Loucy (cell line): ENCODE data around the gene VPS9D1.
A peak's percentile ranks its signal among the peaks of the same experiment; 100 is the strongest.

ENCODE experiments used
- H2AFZ ChIP-seq: fragments of 200-600 bp; sonication (generic); 2 replicates; pipeline ENCODE4 v1.6.0; 2016; ENCODE audit warnings: antibody characterized with exemption, mild to moderate bottlenecking, low read length, moderate library complexity
- H3F3A ChIP-seq: fragments of 200-600 bp; 2 replicates; pipeline ENCODE4 v1.6.0; 2016; ENCODE audit warnings: antibody characterized with exemption, low read depth, mild to moderate bottlenecking
- H3K27me3 ChIP-seq: fragments of 200-600 bp; sonication (generic); 2 replicates; pipeline ENCODE4 v1.6.1; 2014; ENCODE audit warnings: low read length, mild to moderate bottlenecking; ENCODE audit not compliant: insufficient read depth, poor library complexity, severe bottlenecking
- H3K36me3 ChIP-seq: fragments of 200-600 bp; sonication (generic); 2 replicates; pipeline ENCODE4 v1.6.1; 2016; ENCODE audit warnings: low read length; ENCODE audit not compliant: insufficient read depth
- H3K4me1 ChIP-seq: fragments of 200-600 bp; sonication (generic); 2 replicates; pipeline ENCODE4 v1.5.1; 2014; ENCODE audit warnings: low read length, mild to moderate bottlenecking; ENCODE audit not compliant: insufficient read depth, poor library complexity, severe bottlenecking
- H3K4me2 ChIP-seq: fragments of 200-600 bp; sonication (generic); 2 replicates; pipeline ENCODE4 v1.6.0; 2014; ENCODE audit warnings: antibody characterized with exemption, low read length, low read depth, mild to moderate bottlenecking; ENCODE audit not compliant: poor library complexity, severe bottlenecking
- H3K4me3 ChIP-seq: fragments of 200-600 bp; sonication (generic); 2 replicates; pipeline ENCODE4 v1.5.1; 2014; ENCODE audit warnings: low read length, mild to moderate bottlenecking, mixed read lengths; ENCODE audit not compliant: poor library complexity, severe bottlenecking
- H3K79me2 ChIP-seq: fragments of 200-600 bp; sonication (generic); 2 replicates; pipeline ENCODE4 v1.6.1; 2014; ENCODE audit warnings: low read length; ENCODE audit not compliant: insufficient read depth
- H3K9ac ChIP-seq: fragments of 200-600 bp; sonication (generic); 2 replicates; pipeline ENCODE4 v1.6.0; 2014; ENCODE audit warnings: mild to moderate bottlenecking, low read depth, low read length, moderate library complexity; ENCODE audit not compliant: poor library complexity, severe bottlenecking
- H3K9me2 ChIP-seq: fragments of 200-600 bp; sonication (generic); replicated peaks from 2 replicates; pipeline ENCODE4 v1.6.1; 2016; ENCODE audit warnings: low read depth, low read length, mixed read lengths
- H3K9me3 ChIP-seq: fragments of 200-600 bp; sonication (generic); 2 replicates; pipeline ENCODE4 v1.6.1; 2014; ENCODE audit warnings: mild to moderate bottlenecking, antibody characterized with exemption, low read length, low read depth; ENCODE audit not compliant: insufficient read depth
- H4K20me1 ChIP-seq: fragments of 200-600 bp; sonication (generic); 2 replicates; pipeline ENCODE4 v1.6.0; 2014; ENCODE audit warnings: antibody characterized with exemption, low read length, mild to moderate bottlenecking; ENCODE audit not compliant: insufficient read depth, poor library complexity, severe bottlenecking
- EZH2phosphoT487 ChIP-seq: fragments of 200-600 bp; IDR thresholded peaks from 2 replicates; pipeline ENCODE4 v1.6.1; 2018; ENCODE audit warnings: antibody characterized with exemption, mild to moderate bottlenecking, moderate library complexity, borderline replicate concordance
- TF ChIP-seq, protein P1 (sequence below): fragments of 200-600 bp; sonication (generic); conservative IDR thresholded peaks from 2 replicates; pipeline ENCODE4 v1.5.1; 2014; ENCODE audit warnings: mild to moderate bottlenecking, antibody characterized with exemption, low read length

Gene VPS9D1

DNA sequence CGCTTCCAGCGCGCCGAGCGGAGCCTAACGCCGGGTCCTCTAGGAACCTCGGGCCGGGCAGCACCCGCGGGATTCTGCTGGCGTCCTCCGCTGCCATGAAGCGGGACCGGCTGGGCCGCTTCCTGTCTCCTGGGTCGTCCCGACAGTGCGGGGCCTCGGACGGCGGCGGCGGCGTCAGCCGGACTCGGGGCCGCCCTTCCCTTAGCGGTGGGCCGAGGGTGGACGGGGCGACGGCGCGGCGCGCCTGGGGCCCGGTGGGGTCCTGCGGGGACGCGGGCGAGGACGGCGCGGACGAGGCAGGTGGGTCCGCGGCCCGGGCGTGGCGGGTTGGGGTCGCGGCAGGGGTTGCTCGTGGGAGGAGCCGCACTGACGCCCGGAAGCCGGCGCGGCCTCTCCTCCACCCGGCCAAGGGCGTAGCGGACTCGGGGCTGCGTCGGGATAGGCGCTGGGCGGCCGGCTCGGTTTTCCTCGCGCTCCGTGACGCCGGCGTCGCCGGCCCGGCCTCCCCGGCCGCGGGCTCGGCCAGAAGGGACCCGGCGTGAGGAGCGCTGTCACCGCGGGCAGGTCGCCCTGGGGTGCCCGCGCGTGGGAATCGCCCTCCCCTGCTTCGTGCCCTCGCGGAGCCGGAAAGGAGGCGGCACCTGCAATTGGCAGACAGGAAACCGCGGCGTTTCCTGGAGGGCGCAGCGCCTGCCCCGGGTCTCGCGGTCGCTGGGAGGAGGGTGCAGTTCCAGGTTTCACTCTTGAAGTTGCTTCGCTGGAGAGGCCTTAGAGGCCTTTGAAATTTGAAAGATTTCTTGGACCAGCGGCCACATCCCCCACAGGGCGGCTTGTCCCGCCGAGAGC is 1.1 kb upstream of the VPS9D1 start:
- Histone ChIP-seq H3K9me3 (no peaks in the 10 kb centered on the region), H3K4me2 (peak overlapping the region; percentile 70), H3K36me3 (no peaks in the 10 kb centered on the region; the same call in 1 of the 2 replicates), H2AFZ (no peak overlapping the region), H4K20me1 (peaks cover 24% of the 10 kb centered on the region), H3F3A (no peaks in the 10 kb centered on the region), H3K27me3 (no peaks in the 10 kb centered on the region), H3K79me2 (peaks cover 22% of the 10 kb centered on the region), H3K9ac (peak overlapping the region; percentile 78), H3K4me3 (peak overlapping the region; percentile 80), H3K9me2 (no peaks in the 10 kb centered on the region), H3K4me1 (peaks cover 13% of the 10 kb centered on the region)
- no peak for TF ChIP-seq EZH2phosphoT487
- TF ChIP-seq, protein P1, sequence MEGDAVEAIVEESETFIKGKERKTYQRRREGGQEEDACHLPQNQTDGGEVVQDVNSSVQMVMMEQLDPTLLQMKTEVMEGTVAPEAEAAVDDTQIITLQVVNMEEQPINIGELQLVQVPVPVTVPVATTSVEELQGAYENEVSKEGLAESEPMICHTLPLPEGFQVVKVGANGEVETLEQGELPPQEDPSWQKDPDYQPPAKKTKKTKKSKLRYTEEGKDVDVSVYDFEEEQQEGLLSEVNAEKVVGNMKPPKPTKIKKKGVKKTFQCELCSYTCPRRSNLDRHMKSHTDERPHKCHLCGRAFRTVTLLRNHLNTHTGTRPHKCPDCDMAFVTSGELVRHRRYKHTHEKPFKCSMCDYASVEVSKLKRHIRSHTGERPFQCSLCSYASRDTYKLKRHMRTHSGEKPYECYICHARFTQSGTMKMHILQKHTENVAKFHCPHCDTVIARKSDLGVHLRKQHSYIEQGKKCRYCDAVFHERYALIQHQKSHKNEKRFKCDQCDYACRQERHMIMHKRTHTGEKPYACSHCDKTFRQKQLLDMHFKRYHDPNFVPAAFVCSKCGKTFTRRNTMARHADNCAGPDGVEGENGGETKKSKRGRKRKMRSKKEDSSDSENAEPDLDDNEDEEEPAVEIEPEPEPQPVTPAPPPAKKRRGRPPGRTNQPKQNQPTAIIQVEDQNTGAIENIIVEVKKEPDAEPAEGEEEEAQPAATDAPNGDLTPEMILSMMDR = no peak

- Histone ChIP-seq H3K9ac (peak overlapping the region; percentile 78), H3K4me3 (peak overlapping the region; percentile 80)
Observed at GRCh38 chr16:89720551-89720812, 216 bp downstream of the VPS9D1 start.

DNA sequence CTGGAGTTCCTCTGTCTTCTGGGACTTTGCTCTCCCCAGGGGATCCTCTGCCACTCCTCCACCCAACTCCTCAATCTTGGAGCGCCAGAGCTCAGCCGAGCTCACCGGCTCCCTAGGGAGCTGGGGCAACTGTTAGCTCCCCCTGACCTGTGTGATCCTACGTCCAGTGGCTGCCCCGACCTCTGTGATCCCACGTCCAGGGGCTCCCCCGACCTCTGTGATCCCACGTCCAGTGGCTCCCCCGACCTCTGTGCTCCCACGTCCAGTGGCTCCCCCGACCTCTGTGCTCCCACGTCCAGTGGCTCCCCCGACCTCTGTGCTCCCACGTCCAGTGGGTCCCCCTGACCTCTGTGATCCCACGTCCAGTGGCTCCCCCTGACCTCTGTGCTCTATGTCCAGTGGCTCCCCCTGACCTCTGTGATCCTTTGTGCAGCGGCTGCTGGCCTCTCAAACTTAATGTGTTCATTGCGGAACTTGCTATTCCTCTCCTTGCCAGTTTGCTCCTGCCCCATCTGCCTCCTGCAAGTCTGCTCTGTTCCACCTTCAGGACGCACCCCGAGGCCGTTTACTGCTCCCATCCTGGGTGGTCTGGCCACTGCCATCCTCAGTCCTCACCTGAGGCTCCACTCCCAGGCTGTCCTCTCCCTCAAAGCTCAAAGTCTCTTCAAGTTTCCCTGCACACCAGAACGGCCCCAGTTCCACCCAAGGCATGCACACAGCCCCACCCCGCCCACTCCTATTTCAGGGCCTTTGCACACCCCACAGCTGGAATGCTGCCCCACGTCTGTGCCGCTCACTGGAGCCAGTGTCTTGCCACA is 2.8 kb downstream of the VPS9D1 start:
- no peak overlapping the region for H3K9ac ChIP-seq
- no peak overlapping the region for H3K4me2 ChIP-seq

More at GRCh38 chr16:89720551-89720812, 216 bp downstream of the VPS9D1 start:
- Histone ChIP-seq H4K20me1 (peaks cover 24% of the 10 kb centered on the region), H3F3A (no peaks in the 10 kb centered on the region), H3K9me2 (no peaks in the 10 kb centered on the region), H3K9me3 (no peaks in the 10 kb centered on the region), H3K79me2 (peaks cover 22% of the 10 kb centered on the region), H3K4me2 (peak overlapping the region; percentile 71), H2AFZ (peak overlapping the region; percentile 36; the same call in 1 of the 2 replicates), H3K36me3 (no peaks in the 10 kb centered on the region; the same call in 1 of the 2 replicates), H3K27me3 (no peaks in the 10 kb centered on the region), H3K4me1 (peaks cover 13% of the 10 kb centered on the region)
- TF ChIP-seq, protein P1 = no peak
- no peak for TF ChIP-seq EZH2phosphoT487

More for the DNA sequence above, 2.8 kb downstream of the VPS9D1 start:
- no peaks in the 10 kb centered on the region for H3K36me3 ChIP-seq
- no peaks in the 10 kb centered on the region for H3F3A ChIP-seq
- no peak overlapping the region for H2AFZ ChIP-seq
- no peak overlapping the region for H3K4me3 ChIP-seq
- H3K4me1 ChIP-seq = peaks cover 2% of the 10 kb centered on the region
- no peak for TF ChIP-seq EZH2phosphoT487
- TF ChIP-seq, protein P1 = no peak
- no peaks in the 10 kb centered on the region for H3K9me2 ChIP-seq
- peaks cover 2% of the 10 kb centered on the region; the same call in 1 of the 2 replicates for H3K79me2 ChIP-seq
- no peaks in the 10 kb centered on the region for H3K27me3 ChIP-seq
- H4K20me1 ChIP-seq = peaks cover 7% of the 10 kb centered on the region
- H3K9me3 ChIP-seq = no peaks in the 10 kb centered on the region
